ENCODE data around the gene PIPOX. TPM values are rescaled to one million over a fixed set of nuclear protein-coding genes. Genes with fewer than 3 reads are reported as not detected.

The PIPOX gene, protein sequence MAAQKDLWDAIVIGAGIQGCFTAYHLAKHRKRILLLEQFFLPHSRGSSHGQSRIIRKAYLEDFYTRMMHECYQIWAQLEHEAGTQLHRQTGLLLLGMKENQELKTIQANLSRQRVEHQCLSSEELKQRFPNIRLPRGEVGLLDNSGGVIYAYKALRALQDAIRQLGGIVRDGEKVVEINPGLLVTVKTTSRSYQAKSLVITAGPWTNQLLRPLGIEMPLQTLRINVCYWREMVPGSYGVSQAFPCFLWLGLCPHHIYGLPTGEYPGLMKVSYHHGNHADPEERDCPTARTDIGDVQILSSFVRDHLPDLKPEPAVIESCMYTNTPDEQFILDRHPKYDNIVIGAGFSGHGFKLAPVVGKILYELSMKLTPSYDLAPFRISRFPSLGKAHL
- polyA plus RNA-seq (ENCODE audit: insufficient read length in 4 of 4): 10 to 100 TPM in 1 of 4 donors, 1 to 10 TPM in 3; 2.4 to 10.6 (median 5.5) TPM

DNA sequence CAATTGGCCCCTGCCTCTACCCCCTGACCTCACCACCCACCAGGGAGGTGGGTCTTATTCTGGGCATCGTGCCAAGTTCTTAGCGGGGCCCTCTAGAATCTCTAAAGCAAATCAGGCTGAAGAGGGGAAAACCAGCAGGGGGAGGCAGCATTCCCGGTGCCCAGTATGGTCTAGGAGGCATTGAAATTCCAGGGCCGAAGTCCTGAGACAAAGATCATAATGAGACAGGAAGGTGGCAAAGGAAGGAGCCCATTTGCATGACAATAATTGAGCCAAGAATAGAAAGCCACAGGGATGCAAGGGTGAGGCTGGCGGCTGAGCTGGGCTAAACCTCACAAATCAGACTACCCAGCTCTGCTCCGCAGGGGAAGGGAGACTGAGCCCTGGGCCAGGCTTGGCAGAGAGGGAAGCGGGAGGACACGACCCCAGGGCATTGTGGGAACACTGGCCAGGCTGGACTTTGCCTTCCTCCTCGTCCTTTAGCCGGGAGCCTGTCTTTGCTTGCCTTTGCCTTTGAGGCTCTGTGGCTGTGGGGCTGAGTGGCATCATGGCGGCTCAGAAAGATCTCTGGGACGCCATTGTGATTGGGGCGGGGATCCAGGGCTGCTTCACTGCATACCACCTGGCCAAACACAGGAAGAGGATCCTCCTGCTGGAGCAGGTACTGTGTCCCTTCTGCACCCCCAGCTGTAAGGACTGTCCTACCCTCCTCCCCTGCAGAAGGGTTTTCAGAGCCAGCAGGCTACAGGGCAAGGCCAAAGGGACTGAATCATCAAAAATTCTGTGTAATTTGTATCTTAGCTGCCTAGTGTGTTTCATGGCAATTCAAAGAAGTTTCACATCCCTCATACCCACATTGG lies at the start of gene PIPOX:
TSS of gene PIPOX (plus strand) at position 463 of the 860 bp plus-strand sequence. CDS start at position 548, 85 bp downstream.
- DNase-seq (ENCODE audit: low read depth in 4 of 4, low spot score in 3 of 4): peak in 2 of 4 donors; percentile 44 to 54

DNA sequence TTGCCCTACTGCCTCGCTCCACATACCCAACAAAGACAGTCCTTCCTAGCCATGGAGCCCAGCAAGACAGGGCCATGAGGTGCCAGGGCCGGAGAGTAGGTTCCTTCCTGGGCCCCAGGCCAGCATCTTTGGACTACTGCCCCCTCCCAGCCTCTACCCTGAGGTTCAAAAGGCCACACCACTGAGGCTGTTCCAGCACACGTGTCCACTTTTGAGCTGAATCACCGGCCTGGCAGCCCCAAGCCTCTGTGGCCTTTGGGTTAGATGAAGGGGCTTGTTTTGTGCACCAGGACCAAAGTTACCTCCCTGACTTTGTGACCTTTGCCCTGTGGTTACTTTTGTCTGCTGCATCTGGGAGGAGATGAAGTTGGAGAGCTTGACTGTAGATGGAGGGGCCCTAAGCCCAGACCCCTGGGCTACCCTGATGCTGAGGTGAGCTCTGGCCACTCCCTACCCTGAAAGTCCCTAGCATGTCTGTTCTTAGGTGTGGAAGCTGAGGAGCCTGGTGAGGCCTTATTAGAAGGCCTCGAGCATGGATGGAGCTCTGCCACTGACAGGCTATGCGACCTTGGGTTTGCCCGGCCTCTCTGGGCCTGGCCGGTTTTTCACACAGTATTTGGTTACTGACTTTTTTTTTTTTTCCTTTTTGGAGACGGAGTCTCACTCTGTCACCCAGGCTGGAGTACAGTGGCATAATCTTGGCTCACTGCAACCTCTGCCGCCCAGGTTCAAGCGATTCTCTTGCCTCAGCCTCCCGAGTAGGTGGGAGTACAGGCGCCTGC lies 49.1 kb upstream of the PIPOX start:
- no peak for DNase-seq (ENCODE audit: low read depth in 4 of 4, low spot score in 3 of 4)

DNA sequence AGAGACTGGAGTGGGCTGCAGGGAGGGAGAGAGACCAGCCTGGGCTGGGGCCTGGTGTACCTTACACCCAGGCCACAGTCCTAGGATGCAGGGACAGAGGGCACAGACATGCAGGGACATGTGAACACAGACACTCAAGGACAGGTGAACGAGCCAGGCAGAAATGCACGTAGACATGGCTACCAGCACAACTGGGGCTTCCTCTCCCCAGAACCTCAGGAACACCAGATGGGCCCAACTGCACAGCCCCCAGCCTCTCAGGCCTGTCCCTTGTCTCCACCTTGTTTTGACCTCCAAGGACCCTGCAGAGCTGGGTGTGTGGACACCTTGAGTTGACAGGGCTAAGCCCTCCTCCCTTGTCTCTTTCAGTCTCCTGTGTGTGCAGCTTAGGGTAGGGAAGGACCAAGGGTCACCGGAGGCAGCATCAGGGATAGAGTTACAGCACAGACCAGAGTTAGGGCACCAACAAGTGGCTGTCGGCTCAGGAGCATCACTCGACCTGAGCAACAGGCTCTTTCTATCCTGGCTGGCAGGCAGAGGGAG lies 46.3 kb upstream of the PIPOX start:
- DNase-seq (ENCODE audit: low read depth in 4 of 4, low spot score in 3 of 4): no peak

DNA sequence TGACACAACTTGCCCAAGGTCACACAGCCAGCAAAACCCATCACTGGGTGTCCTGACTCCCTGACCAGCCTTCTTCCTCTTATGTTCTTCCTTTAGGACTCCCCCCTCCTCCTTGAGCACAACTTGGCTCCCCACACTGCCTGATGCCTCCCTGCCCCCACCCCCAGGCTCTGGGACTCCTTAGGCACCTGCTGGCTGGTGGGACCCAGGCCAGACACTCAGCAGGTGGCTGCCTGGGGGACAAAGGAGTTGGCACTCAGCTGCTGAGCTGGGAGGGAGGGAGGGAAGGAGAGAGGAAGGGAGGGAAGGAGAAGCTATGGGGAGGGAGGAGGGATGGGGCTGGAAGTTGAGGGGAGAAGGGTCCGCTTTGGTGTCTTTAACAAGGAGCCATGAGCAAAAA lies 45.1 kb upstream of the PIPOX start:
- no peak for DNase-seq (ENCODE audit: low read depth in 4 of 4, low spot score in 3 of 4)

DNA sequence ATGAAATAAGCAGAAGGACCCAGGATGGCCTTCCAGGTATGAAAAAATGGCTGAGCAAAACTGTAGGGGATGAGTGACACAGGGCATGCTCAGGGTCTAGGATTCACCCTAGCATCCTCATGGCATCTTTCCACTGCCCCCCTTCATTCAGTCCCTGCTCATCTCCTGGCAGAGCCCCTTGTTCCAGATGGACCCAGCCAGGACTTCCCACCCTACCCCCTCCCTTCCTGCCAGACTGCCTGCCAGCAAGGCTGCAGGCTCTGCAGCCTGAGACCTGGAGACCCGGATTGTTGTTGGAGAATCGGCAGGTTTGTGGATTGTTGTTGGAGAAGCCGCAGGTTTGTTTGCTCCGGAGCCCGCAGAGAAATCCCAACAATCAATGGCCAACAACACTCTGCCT lies 43.7 kb upstream of the PIPOX start:
- no peak for DNase-seq (ENCODE audit: low read depth in 4 of 4, low spot score in 3 of 4)

DNA sequence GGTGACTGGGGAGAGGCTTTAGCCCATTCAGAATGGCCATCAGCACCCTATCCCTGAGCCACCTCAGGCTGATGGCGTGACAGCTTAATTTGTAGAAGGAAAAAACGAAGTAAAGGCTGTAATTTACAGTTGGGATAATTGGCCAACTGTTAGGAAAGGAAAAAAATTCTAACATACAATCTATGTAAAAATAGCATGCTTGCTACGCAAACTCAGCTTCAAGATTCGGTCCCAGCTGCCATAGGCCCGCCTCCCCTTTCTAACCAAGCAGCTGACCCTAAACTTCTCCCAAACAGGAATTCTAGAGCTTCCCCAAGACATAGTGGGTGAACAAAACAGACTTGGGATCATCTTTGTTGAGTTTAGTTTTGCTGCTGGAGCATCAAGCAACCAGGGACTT lies 42.0 kb upstream of the PIPOX start:
- no peak for DNase-seq (ENCODE audit: low read depth in 4 of 4, low spot score in 3 of 4)

DNA sequence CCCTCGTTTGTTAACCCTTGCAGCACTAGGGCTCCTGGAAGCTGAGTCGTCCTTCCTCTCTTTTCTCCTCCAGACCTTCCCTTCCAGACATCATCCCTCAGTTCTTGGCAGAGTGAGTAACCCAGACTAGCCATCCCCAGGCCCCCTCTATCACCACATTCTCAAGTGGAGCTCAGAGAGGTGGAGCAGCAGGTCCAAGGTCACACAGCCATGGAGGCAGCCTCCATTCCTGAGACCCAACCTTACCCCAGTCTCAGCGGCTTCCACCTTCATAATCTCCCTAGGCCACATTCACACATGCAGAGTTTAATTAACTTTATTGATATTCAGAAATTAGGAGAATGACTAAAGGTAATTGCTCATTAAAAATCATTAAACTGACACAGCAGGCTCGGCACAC lies 40.1 kb upstream of the PIPOX start:
- DNase-seq (ENCODE audit: low read depth in 4 of 4, low spot score in 3 of 4): no peak

DNA sequence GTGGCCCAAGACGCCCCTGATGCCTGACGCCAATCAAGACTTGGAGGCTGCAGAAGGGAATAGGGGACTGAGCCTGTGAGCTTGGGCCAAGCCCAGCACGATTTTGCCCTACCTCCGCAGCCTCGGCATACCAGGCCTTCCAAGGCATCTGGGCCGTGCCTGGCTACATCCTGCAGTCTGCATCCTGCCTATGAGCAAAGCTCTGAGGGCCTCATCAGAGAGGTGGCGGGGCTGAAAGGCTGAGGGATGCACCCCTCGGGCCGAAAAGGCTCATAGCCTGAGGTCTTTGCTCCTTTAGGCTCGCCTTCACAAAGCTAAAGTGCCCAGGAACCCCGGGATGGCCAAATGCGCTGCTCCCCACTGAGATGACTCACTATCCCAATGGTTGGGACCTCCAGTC lies 39.7 kb upstream of the PIPOX start:
- no peak for DNase-seq (ENCODE audit: low read depth in 4 of 4, low spot score in 3 of 4)

DNA sequence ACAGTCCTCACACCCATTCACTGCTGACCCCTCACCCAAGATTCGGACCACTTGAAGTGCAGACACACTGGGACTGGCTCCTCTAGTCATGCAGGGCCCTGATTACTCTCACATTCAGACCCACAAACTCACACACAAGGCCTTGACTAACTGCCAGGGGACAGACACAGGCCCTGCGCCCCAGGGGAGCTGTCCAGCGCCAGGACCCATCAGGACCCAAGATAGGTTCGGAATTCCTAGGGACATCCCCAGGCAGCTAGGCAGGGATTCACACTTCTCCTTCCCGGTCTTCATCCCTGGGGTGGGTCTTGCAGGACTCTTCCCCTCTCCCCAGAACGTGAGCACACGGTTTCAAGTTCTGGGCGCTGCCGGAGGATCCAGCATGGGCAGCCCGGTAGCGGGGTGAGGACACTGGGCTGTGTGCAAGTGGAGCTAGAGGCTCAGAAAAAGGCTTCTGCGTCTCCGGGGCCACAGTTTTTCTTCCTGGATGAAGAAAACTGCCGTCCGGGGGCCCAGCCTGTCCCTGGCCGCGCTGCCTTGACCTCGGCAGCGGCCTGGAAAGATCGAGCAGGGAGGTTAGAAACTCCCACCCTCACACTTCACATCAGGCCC lies 38.8 kb upstream of the PIPOX start:
- no peak for DNase-seq (ENCODE audit: low read depth in 4 of 4, low spot score in 3 of 4)

DNA sequence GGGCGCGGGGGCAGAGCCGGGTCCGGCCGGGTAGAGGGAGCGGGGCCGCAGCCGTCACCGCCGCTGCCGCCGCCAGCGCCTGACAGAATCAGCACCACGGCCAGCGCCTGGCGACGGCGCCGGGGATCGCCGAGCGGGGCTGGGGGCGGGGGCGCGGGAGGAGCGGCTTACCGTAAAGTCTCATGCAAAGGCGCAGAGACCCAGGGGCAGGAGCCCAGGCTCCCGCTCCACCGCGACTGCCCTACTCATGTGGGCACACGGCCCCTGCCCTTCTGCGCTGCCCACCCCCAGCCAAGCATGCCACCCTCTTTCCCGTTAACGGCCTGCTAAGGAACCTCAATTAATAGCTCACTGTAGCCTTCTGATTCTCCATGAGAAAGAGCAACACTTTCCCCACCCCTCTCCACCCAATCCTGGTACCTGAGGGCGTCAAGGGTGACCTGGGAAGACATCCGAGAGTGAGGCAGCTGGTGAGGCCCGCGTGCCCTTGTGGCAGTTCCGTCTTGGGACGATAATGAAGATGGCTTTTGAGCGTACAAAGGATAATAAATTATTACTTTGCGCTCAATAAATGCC lies 36.9 kb upstream of the PIPOX start, which contains the start of gene SEZ6:
TSS of gene SEZ6 (minus strand) at position 98 of the 576 bp plus-strand sequence. CDS start 164 bp downstream, outside the sequence.
- DNase-seq (ENCODE audit: low read depth in 4 of 4, low spot score in 3 of 4): peak; percentile 39 to 69 (median 66)

DNA sequence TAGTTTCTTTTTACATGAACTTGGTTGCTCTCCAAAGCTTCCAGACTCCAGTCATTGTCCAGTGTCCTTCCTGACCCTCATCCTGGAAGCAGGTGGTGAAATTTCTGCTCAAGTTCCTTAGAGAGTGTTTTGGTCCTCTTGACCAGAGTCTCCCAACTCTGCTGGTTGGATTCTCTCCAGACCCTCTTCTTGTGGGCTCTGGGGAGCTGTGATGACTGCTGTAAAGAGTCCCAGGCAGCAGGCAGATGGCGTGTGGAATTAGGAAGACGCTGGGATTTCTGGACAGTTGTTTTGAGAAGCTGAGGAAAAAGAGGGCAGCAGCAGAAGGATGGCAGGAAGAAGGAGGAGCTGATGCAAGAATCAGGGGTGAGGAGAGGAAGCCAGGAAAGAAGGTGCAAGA lies 35.5 kb upstream of the PIPOX start:
- DNase-seq (ENCODE audit: low read depth in 4 of 4, low spot score in 3 of 4): no peak

DNA sequence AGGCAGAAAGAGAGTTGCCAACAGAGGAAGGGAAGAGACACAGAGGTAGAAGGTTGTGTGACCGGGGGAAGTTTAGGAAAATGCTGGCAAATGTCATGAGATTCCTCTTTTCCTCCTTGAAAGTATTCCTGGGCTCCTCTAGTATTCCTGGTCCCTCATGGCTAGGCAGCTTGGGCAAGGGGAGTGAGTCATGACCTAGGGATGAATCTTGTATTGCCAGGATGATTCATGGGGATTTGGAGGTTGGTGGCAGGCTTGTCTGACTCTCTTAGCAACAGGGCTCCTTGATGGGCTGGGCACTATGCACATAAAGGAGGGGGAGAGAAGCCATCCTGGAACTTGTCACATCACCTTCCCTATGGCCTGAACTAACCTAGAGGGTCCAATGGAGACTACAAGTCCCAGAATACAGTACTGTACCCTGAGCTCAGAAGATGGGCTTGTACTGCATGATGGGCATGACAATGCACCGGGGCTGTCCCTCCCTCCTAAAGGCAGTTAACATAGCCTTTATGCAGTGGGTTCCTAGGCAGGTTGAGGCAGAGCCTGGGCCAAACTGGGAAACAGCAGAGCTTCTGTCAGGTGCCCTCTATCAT lies 35.0 kb upstream of the PIPOX start:
- DNase-seq (ENCODE audit: low read depth in 4 of 4, low spot score in 3 of 4): no peak

DNA sequence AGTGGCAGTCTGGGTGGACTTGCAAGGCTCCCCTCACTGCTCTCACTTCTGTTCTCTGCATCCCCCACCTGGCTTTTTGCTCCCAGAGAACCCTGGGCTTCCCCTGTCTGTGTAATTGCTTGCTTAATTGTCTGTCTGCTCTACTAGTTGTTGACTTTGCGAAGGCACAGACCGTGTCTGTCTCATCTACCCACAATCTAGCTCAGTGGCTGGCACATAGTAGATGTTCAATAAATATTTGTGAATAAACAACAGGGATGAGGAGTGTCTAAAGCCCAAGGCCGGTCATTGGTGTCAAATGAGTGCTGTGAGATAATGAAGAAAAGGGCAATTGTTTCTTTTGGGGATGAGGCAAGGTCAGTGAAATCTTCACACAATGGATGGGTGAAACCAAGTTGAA lies 34.4 kb upstream of the PIPOX start:
- no peak for DNase-seq (ENCODE audit: low read depth in 4 of 4, low spot score in 3 of 4)

DNA sequence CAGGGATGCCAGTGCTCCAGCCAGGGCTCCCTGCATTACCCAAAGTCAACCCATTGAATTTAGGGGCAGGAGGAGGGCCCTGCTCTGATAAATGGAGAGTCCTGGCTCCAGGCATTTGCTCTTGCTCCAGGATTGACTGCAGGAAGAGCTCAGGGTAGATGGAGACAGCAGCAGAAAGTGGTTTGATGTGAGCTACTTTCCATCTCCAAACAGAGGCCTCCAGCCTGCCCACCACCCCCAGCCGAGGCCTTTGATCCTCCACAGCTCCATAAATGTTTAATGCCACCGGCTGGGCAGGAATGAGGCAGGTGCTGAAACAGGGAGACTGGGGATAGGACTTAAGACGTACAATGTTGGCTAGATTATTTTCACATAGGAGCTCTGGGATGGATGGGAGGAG lies 32.8 kb upstream of the PIPOX start:
- DNase-seq (ENCODE audit: low read depth in 4 of 4, low spot score in 3 of 4): no peak

DNA sequence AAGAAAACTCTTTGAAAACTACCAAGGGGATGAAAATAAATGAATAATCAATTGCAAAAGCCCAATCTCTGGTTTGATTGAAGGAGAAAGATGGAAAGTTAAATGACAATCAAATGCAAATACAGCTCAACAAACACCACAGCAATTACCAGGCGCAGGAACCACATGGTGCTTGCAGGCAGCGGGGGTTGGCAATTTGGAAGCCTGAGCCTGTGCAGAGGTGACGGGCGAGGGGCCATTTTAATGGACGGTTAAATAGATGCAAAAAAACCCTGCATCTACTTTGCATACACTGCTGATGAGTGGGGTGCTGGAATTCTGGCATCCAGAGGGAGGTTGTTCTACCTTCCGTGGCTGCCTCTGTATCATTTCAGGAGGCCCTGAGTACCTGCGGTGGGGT lies 32.4 kb upstream of the PIPOX start:
- no peak for DNase-seq (ENCODE audit: low read depth in 4 of 4, low spot score in 3 of 4)

DNA sequence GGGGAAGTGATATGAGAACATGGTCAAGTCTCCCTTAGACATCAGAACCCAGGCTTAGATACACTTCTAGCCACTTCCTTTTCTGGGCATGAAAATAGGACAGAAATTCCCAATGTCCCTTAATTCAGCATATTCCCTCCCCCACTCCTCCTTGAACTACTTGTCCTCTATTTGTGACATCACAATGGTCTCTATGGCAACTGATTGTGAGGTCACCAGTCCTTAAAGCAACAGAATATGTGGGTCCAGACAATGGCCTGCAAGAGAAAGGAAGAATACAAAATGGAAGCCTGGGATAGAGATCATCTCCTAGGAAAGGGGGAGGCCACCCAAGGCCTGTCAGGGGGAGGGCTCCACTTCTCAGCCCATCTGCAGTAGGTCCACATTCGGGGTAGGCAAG lies 30.4 kb upstream of the PIPOX start:
- no peak for DNase-seq (ENCODE audit: low read depth in 4 of 4, low spot score in 3 of 4)

DNA sequence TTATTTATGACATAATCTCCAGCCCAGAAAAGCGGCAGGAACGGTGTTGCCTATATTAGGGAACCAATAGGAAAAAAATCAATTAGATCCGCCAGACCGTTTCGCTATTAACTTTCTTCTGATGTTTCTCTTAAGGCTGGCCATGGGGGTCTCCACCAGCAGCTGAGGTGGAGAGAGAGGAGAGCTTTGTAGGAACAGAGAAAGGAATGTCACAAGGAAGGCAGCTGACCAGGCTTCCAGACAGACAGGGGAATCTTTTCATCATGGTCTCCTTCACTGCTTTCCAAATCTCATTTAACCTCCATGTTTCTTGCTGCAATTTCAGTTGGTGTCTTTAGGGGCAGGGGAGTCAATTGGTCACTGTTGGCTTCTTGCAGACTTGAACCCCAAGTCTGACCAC lies 28.2 kb upstream of the PIPOX start:
- no peak for DNase-seq (ENCODE audit: low read depth in 4 of 4, low spot score in 3 of 4)

DNA sequence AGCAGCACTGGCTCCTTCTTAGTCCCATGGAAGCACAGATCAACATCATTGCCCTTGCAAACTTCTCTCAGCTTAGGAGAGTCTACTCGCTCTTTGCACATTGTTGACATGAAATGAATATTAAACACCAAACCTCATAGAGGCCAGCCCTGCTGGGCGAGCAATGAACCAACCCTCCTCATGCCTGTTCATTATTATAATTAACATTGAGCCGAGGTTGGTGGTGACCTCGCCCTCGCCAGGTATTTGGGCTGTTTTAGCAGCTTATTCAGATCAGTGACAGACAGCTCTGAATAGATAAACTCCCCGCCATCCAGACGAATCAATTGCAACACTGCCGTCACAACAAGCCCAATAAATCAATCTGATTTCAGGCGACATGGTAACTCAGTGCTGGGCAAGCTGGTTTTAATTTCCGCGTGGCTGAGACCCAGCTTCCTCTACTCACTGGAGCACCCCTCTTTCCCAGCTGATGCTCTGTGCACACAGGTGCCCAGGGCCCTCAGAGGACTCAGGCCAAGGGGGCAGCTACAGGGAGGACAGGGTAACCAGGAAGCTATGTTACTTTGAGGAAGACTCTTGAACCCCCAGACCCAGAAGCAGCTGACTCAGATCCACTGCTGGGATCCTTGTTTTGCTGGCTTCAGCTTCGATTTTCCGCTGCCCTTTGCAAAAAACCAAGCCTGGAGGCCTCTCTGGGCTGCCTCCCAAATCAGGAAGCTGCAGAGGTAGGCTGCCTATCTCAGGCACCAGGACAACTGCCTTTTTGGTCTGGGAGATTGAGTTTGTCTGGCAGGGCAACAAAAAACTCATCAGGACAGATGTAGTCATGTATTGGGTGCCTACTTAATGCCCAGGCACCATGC lies 26.4 kb upstream of the PIPOX start:
- no peak for DNase-seq (ENCODE audit: low read depth in 4 of 4, low spot score in 3 of 4)

Data from left renal pelvis (tissue), 4 donors.